HG02840 (cell line): ENCODE measurements around the gene NR3C2.

Source experiments
- ATAC-seq: cut with Tn5 transposase; IDR thresholded peaks from one replicate; pipeline ENCODE4 v1.9.1; 2021; ENCODE audit warnings: mild to moderate bottlenecking, moderate library complexity, moderate number of reproducible peaks; ENCODE audit not compliant: unreplicated experiment, low FRiP score

The NR3C2 gene

GRCh38 chr4:148441986-148442831 lies at the start of gene NR3C2:
NR3C2 (minus strand) TSS chr4:148442414.
- peak; percentile 99 for ATAC-seq

GRCh38 chr4:148487181-148487580 lies 45.0 kb upstream of the NR3C2 start:
- ATAC-seq, result no peak

GRCh38 chr4:148481636-148482035 lies 39.4 kb upstream of the NR3C2 start:
- no peak for ATAC-seq

- ATAC-seq, result no peak
Measured at GRCh38 chr4:148477276-148477675, 35.1 kb upstream of the NR3C2 start.

- no peak for ATAC-seq
Measured at GRCh38 chr4:148469938-148470337, 27.7 kb upstream of the NR3C2 start.

- ATAC-seq, result no peak
Measured at GRCh38 chr4:148454835-148455234, 12.6 kb upstream of the NR3C2 start.

- ATAC-seq, result no peak
Measured at GRCh38 chr4:148453833-148454232, 11.6 kb upstream of the NR3C2 start.

GRCh38 chr4:148452970-148453369 lies 10.8 kb upstream of the NR3C2 start:
- ATAC-seq, result no peak

- no peak for ATAC-seq
Measured at GRCh38 chr4:148449921-148450320, 7.7 kb upstream of the NR3C2 start.

- no peak for ATAC-seq
Measured at GRCh38 chr4:148448141-148448540, 5.9 kb upstream of the NR3C2 start.

GRCh38 chr4:148447681-148448080 lies 5.5 kb upstream of the NR3C2 start:
- no peak for ATAC-seq

- no peak for ATAC-seq
Measured at GRCh38 chr4:148445860-148446330, 3.7 kb upstream of the NR3C2 start.

GRCh38 chr4:148445071-148445859 lies 3.1 kb upstream of the NR3C2 start:
- no peak for ATAC-seq

- ATAC-seq, result no peak
Measured at GRCh38 chr4:148444296-148445070, 2.3 kb upstream of the NR3C2 start.

- no peak for ATAC-seq
Measured at GRCh38 chr4:148443512-148444295, 1.5 kb upstream of the NR3C2 start.

GRCh38 chr4:148442832-148443511 lies 758 bp upstream of the NR3C2 start:
- ATAC-seq, result no peak

- ATAC-seq, result no peak
Measured at GRCh38 chr4:148441624-148441985, 609 bp downstream of the NR3C2 start.

GRCh38 chr4:148438047-148438446 lies 4.2 kb downstream of the NR3C2 start:
- ATAC-seq, result no peak

- no peak for ATAC-seq
Measured at GRCh38 chr4:148437439-148437838, 4.8 kb downstream of the NR3C2 start.
